IMR-90 (cell line): Measurements from ENCODE around the gene UBA1.

Experiments
- BHLHE40 ChIP-seq: fragments of 150-350 bp; IDR thresholded peaks from 2 replicates; pipeline ENCODE4 v1.6.1; 2016; ENCODE audit warnings: mild to moderate bottlenecking, low read depth, low read length
- CEBPB ChIP-seq: IDR thresholded peaks from 2 replicates; pipeline ENCODE4 v1.6.1; 2012; ENCODE audit warnings: low read depth, low read length, improper control_type of control experiment
- CHD1 ChIP-seq: IDR thresholded peaks from 2 replicates; pipeline ENCODE4 v1.6.1; 2012; ENCODE audit warnings: low read depth, low read length, improper control_type of control experiment
- MXI1 ChIP-seq: IDR thresholded peaks from 2 replicates; pipeline ENCODE4 v1.6.1; 2012; ENCODE audit warnings: low read depth, mild to moderate bottlenecking, low read length, moderate library complexity, borderline replicate concordance
- NFE2L2 ChIP-seq: fragments of 150-350 bp; IDR thresholded peaks from 2 replicates; pipeline ENCODE4 v1.6.1; 2016; ENCODE audit warnings: low read depth, mild to moderate bottlenecking, low read length
- POLR2A ChIP-seq: IDR thresholded peaks from 2 replicates; pipeline ENCODE4 v1.6.1; 2012; ENCODE audit warnings: mild to moderate bottlenecking, low read depth, low read length
- SMC3 ChIP-seq: fragments of 150-350 bp; IDR thresholded peaks from 2 replicates; pipeline ENCODE4 v1.6.1; 2016; ENCODE audit warnings: low read depth, mild to moderate bottlenecking, antibody characterized with exemption, low read length, moderate library complexity
- TF ChIP-seq, protein P1 (sequence below): conservative IDR thresholded peaks from 2 replicates; pipeline ENCODE4 v1.5.1; 2012; ENCODE audit warnings: mild to moderate bottlenecking, low read depth, low read length, improper control_type of control experiment

- TF ChIP-seq, protein P1, sequence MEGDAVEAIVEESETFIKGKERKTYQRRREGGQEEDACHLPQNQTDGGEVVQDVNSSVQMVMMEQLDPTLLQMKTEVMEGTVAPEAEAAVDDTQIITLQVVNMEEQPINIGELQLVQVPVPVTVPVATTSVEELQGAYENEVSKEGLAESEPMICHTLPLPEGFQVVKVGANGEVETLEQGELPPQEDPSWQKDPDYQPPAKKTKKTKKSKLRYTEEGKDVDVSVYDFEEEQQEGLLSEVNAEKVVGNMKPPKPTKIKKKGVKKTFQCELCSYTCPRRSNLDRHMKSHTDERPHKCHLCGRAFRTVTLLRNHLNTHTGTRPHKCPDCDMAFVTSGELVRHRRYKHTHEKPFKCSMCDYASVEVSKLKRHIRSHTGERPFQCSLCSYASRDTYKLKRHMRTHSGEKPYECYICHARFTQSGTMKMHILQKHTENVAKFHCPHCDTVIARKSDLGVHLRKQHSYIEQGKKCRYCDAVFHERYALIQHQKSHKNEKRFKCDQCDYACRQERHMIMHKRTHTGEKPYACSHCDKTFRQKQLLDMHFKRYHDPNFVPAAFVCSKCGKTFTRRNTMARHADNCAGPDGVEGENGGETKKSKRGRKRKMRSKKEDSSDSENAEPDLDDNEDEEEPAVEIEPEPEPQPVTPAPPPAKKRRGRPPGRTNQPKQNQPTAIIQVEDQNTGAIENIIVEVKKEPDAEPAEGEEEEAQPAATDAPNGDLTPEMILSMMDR, result no peak
- TF ChIP-seq SMC3 (no peak), BHLHE40 (no peak), CHD1 (no peak), CEBPB (no peak), POLR2A (no peak), NFE2L2 (no peak), MXI1 (no peak)
Measured at GRCh38 chrX:47170861-47171692, 22.6 kb upstream of the UBA1 start.
